ENCODE data around the gene CTDP1. TPM values are rescaled to one million over a fixed set of nuclear protein-coding genes. Genes with fewer than 3 reads are reported as not detected.
A peak's percentile ranks its signal among the peaks of the same experiment; 100 is the strongest.

CTDP1 gene
- total RNA-seq: 10 to 100 TPM; 12.3 to 21.8 (median 16.5) TPM

GRCh38 chr18:79679552-79680099 lies at the start of gene CTDP1:
Gene CTDP1, plus strand, starts transcription at chr18:79679803. Its CDS starts 145 bp downstream, at chr18:79679948.
- intact Hi-C loops (cut with DNase I; ENCODE audit: low total_unique reads): loop anchor here (1.0 to 5.0 kb wide), 6 partner anchors 43 to 610 kb away; partner anchors contain the start of genes ATP9B, NFATC1 and TXNL4A
- Histone ChIP-seq H3K4me1 (peaks cover 29 to 30% of the 10 kb centered on the region in 2 donors), H3K27ac (peak within 1 kb of the TSS; percentile 94 to 99 (median 96)), H3K27me3 (no peaks in the 10 kb centered on the region), H3K9me3 (no peaks in the 10 kb centered on the region), H3K36me3 (no peaks in the 10 kb centered on the region), H3K4me3 (peak within 1 kb of the TSS; percentile 64 to 90 (median 80))
- TF ChIP-seq POLR2A (IDR thresholded peaks at IDR 0.05) (peak in 1 of 2 donors; percentile 65), CTCF (IDR thresholded peaks at IDR 0.05 in 4 of 5, conservative IDR thresholded peaks at IDR 0.05 in 1 of 5) (peak in 3 of 5 experiments; percentile 7 to 45 (median 38))
- peak; percentile 77 to 91 for DNase-seq
- in situ Hi-C loops (cut with MboI; ENCODE audit: low sequenced_read_pairs in 4 of 4): no loop called here
- ATAC-seq: peak; percentile 88

GRCh38 chr18:79630281-79631095 lies 49.1 kb upstream of the CTDP1 start:
- no peaks in the 10 kb centered on the region for H3K9me3 ChIP-seq
- peaks cover 0 to 6% (median 0%) of the 10 kb centered on the region in 3 donors for H3K27me3 ChIP-seq
- ATAC-seq (no peak), DNase-seq (no peak)
- no peaks in the 10 kb centered on the region for H3K4me1 ChIP-seq
- H3K4me3 ChIP-seq: no peak overlapping the region
- H3K36me3 ChIP-seq: no peaks in the 10 kb centered on the region
- intact Hi-C loops (cut with DNase I; ENCODE audit: low total_unique reads) (no loop called here), in situ Hi-C loops (cut with MboI; ENCODE audit: low sequenced_read_pairs in 4 of 4) (loop anchor here in 1 of 4 donors (25.0 kb wide), 1 partner anchor 93 kb away; no protein-coding TSS in a partner anchor)
- no peak overlapping the region for H3K27ac ChIP-seq
- no peak for TF ChIP-seq CTCF (IDR thresholded peaks at IDR 0.05 in 4 of 5, conservative IDR thresholded peaks at IDR 0.05 in 1 of 5)
- no peak for TF ChIP-seq POLR2A (IDR thresholded peaks at IDR 0.05)

- intact Hi-C loops (cut with DNase I; ENCODE audit: low total_unique reads) (no loop called here), in situ Hi-C loops (cut with MboI; ENCODE audit: low sequenced_read_pairs in 4 of 4) (loop anchor here in 1 of 4 donors (25.0 kb wide), 1 partner anchor 94 kb away; no protein-coding TSS in a partner anchor)
- peaks cover 0 to 6% (median 0%) of the 10 kb centered on the region in 3 donors for H3K27me3 ChIP-seq
Measured at GRCh38 chr18:79631096-79631507, 48.5 kb upstream of the CTDP1 start.

More at GRCh38 chr18:79631096-79631507, 48.5 kb upstream of the CTDP1 start:
- no peak for ATAC-seq
- H3K27ac ChIP-seq: no peak overlapping the region
- H3K9me3 ChIP-seq: no peaks in the 10 kb centered on the region
- no peaks in the 10 kb centered on the region for H3K4me1 ChIP-seq
- TF ChIP-seq POLR2A (IDR thresholded peaks at IDR 0.05) (no peak), CTCF (IDR thresholded peaks at IDR 0.05 in 4 of 5, conservative IDR thresholded peaks at IDR 0.05 in 1 of 5) (no peak)
- no peaks in the 10 kb centered on the region for H3K36me3 ChIP-seq
- H3K4me3 ChIP-seq: no peak overlapping the region
- DNase-seq: no peak

All from gastrocnemius medialis (tissue), 4 donors.